ENCODE data around the gene UBN1.

DNA sequence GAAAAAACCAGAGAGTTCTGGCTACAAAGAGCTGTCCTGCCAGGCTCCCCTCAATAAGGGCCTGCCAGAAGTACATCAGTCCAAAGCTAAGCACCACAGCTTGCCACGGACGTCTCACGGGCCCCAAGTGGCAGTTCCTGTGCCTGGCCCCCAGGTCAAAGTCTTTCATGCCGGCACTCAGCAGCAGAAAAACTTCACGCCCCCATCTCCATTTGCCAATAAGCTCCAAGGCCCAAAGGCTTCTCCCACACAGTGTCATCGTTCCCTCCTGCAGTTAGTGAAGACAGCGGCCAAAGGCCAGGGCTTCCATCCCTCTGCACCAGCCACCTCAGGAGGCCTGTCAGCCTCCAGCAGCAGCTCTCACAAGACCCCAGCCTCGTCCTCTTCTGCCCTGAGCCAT is 27.4 kb downstream of the UBN1 start:
- TF ChIP-seq, protein P1, sequence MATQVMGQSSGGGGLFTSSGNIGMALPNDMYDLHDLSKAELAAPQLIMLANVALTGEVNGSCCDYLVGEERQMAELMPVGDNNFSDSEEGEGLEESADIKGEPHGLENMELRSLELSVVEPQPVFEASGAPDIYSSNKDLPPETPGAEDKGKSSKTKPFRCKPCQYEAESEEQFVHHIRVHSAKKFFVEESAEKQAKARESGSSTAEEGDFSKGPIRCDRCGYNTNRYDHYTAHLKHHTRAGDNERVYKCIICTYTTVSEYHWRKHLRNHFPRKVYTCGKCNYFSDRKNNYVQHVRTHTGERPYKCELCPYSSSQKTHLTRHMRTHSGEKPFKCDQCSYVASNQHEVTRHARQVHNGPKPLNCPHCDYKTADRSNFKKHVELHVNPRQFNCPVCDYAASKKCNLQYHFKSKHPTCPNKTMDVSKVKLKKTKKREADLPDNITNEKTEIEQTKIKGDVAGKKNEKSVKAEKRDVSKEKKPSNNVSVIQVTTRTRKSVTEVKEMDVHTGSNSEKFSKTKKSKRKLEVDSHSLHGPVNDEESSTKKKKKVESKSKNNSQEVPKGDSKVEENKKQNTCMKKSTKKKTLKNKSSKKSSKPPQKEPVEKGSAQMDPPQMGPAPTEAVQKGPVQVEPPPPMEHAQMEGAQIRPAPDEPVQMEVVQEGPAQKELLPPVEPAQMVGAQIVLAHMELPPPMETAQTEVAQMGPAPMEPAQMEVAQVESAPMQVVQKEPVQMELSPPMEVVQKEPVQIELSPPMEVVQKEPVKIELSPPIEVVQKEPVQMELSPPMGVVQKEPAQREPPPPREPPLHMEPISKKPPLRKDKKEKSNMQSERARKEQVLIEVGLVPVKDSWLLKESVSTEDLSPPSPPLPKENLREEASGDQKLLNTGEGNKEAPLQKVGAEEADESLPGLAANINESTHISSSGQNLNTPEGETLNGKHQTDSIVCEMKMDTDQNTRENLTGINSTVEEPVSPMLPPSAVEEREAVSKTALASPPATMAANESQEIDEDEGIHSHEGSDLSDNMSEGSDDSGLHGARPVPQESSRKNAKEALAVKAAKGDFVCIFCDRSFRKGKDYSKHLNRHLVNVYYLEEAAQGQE (IDR thresholded peaks at IDR 0.05; ENCODE audit: insufficient read depth in 1 of 2, low read depth in 2 of 2, low read length in 2 of 2), result no peak
- no peak for TF ChIP-seq TAF1 (IDR thresholded peaks at IDR 0.05; ENCODE audit: borderline replicate concordance, insufficient read depth, low read length)
- no peak for TF ChIP-seq SIN3A (IDR thresholded peaks at IDR 0.05; ENCODE audit: borderline replicate concordance, insufficient read depth, low read length)
- no peak for TF ChIP-seq POLR2AphosphoS5 (IDR thresholded peaks at IDR 0.05; ENCODE audit: low read depth, low read length)
- TF ChIP-seq FOXP2 (optimal IDR thresholded peaks at IDR 0.05; ENCODE audit: borderline replicate concordance, extremely low read depth, extremely low read length, insufficient read depth), result no peak

All from PFSK-1 (cell line).